ENCODE data around the gene ADCY6.

The ADCY6 gene

GRCh38 chr12:48831257-48831656 lies 42.4 kb upstream of the ADCY6 start:
- no peak for DNase-seq (ENCODE audit: low read depth in 1 of 2, low spot score in 1 of 2)
- H3K27me3 ChIP-seq (ENCODE audit: insufficient read depth, poor library complexity, severe bottlenecking) = no peaks in the 10 kb centered on the region
- H3K27ac ChIP-seq (replicated peaks) = no peak overlapping the region
- TF ChIP-seq GABPA (IDR thresholded peaks at IDR 0.05; ENCODE audit: low read depth) = no peak
- H3K4me3 ChIP-seq (replicated peaks; ENCODE audit: insufficient read depth, low read length) = no peak overlapping the region

DNA sequence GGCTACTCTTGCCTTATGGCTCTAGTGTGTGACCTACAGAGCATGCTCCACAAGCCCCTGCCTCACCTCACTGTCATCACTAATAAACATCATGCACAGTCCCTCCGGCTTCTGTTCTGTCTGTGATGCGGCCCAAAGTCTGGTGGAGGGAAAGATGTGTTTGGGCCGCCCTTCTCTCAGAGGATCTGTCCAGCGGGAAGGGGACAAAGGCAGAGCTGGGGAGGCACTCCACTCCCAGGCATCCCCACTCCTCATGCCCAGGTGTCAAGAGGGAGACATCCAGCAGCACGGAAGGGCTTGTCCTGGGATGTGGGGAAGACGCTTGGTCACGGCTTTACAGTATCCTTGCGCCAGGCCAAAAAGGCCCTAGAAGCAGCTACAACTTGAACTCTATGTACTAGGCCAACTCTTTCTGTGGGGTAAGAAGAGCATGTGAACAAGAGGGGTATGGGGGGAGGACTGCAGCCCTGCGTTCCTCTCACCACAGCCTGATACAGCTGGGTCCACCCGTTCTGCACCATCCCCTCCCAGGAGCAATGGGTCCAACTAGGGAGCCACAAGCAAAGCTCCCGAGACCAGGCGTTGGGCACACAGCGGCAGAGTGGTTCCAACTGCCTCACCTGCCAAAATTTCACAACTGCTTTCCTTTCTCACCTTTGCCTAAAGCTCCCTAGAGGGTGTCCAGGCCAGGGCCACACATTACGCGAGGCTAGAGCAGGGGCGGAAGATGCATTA lies 40.1 kb upstream of the ADCY6 start:
- no peak for DNase-seq (ENCODE audit: low read depth in 1 of 2, low spot score in 1 of 2)
- Histone ChIP-seq H3K4me3 (replicated peaks; ENCODE audit: insufficient read depth, low read length) (no peak overlapping the region), H3K27ac (replicated peaks) (no peak overlapping the region), H3K27me3 (ENCODE audit: insufficient read depth, poor library complexity, severe bottlenecking) (no peaks in the 10 kb centered on the region)
- TF ChIP-seq POLR2AphosphoS5 (IDR thresholded peaks at IDR 0.05; ENCODE audit: low read depth) = peak; percentile 16; the same call in 1 of the 2 replicates
- TF ChIP-seq, protein P1, sequence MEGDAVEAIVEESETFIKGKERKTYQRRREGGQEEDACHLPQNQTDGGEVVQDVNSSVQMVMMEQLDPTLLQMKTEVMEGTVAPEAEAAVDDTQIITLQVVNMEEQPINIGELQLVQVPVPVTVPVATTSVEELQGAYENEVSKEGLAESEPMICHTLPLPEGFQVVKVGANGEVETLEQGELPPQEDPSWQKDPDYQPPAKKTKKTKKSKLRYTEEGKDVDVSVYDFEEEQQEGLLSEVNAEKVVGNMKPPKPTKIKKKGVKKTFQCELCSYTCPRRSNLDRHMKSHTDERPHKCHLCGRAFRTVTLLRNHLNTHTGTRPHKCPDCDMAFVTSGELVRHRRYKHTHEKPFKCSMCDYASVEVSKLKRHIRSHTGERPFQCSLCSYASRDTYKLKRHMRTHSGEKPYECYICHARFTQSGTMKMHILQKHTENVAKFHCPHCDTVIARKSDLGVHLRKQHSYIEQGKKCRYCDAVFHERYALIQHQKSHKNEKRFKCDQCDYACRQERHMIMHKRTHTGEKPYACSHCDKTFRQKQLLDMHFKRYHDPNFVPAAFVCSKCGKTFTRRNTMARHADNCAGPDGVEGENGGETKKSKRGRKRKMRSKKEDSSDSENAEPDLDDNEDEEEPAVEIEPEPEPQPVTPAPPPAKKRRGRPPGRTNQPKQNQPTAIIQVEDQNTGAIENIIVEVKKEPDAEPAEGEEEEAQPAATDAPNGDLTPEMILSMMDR (IDR thresholded peaks at IDR 0.05; ENCODE audit: insufficient read depth, low read length) = no peak
- no peak for TF ChIP-seq SPI1 (IDR thresholded peaks at IDR 0.05; ENCODE audit: borderline replicate concordance, low read depth)
- TF ChIP-seq, protein P2, sequence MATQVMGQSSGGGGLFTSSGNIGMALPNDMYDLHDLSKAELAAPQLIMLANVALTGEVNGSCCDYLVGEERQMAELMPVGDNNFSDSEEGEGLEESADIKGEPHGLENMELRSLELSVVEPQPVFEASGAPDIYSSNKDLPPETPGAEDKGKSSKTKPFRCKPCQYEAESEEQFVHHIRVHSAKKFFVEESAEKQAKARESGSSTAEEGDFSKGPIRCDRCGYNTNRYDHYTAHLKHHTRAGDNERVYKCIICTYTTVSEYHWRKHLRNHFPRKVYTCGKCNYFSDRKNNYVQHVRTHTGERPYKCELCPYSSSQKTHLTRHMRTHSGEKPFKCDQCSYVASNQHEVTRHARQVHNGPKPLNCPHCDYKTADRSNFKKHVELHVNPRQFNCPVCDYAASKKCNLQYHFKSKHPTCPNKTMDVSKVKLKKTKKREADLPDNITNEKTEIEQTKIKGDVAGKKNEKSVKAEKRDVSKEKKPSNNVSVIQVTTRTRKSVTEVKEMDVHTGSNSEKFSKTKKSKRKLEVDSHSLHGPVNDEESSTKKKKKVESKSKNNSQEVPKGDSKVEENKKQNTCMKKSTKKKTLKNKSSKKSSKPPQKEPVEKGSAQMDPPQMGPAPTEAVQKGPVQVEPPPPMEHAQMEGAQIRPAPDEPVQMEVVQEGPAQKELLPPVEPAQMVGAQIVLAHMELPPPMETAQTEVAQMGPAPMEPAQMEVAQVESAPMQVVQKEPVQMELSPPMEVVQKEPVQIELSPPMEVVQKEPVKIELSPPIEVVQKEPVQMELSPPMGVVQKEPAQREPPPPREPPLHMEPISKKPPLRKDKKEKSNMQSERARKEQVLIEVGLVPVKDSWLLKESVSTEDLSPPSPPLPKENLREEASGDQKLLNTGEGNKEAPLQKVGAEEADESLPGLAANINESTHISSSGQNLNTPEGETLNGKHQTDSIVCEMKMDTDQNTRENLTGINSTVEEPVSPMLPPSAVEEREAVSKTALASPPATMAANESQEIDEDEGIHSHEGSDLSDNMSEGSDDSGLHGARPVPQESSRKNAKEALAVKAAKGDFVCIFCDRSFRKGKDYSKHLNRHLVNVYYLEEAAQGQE (IDR thresholded peaks at IDR 0.05; ENCODE audit: insufficient replicate concordance, low read depth) = no peak
- TF ChIP-seq GABPA (IDR thresholded peaks at IDR 0.05; ENCODE audit: low read depth) = no peak

GRCh38 chr12:48828293-48828692 lies 39.4 kb upstream of the ADCY6 start:
- no peak for TF ChIP-seq POLR2AphosphoS5 (IDR thresholded peaks at IDR 0.05; ENCODE audit: low read depth)
- no peak for TF ChIP-seq GABPA (IDR thresholded peaks at IDR 0.05; ENCODE audit: low read depth)
- TF ChIP-seq SPI1 (IDR thresholded peaks at IDR 0.05; ENCODE audit: borderline replicate concordance, low read depth) = no peak
- TF ChIP-seq, protein P2 (IDR thresholded peaks at IDR 0.05; ENCODE audit: insufficient replicate concordance, low read depth) = no peak
- TF ChIP-seq, protein P1 (IDR thresholded peaks at IDR 0.05; ENCODE audit: insufficient read depth, low read length) = no peak
- Histone ChIP-seq H3K4me3 (replicated peaks; ENCODE audit: insufficient read depth, low read length) (no peak overlapping the region), H3K27ac (replicated peaks) (no peak overlapping the region), H3K27me3 (ENCODE audit: insufficient read depth, poor library complexity, severe bottlenecking) (no peaks in the 10 kb centered on the region)
- no peak for DNase-seq (ENCODE audit: low read depth in 1 of 2, low spot score in 1 of 2)

DNA sequence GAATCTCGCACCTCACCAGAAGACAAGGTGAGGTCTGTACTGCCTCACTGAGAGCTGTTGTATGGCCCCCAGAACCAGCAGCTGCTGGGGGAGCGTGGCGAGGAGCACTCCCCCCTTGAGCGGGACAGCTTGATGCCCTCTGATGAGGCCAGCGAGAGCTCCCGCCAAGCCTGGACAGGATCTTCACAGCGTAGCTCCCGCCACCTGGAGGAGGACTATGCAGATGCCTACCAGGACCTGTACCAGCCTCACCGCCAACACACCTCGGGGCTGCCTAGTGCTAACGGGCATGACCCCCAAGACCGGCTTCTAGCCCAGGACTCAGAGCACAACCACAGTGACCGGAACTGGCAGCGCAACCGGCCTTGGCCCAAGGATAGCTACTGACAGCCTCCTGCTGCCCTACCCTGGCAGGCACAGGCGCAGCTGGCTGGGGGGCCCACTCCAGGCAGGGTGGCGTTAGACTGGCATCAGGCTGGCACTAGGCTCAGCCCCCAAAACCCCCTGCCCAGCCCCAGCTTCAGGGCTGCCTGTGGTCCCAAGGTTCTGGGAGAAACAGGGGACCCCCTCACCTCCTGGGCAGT lies 38.7 kb upstream of the ADCY6 start:
- no peak overlapping the region for H3K4me3 ChIP-seq (replicated peaks; ENCODE audit: insufficient read depth, low read length)
- DNase-seq (ENCODE audit: low read depth in 1 of 2, low spot score in 1 of 2) = no peak
- H3K27me3 ChIP-seq (ENCODE audit: insufficient read depth, poor library complexity, severe bottlenecking) = peaks cover 2% of the 10 kb centered on the region
- TF ChIP-seq GABPA (IDR thresholded peaks at IDR 0.05; ENCODE audit: low read depth) = no peak
- TF ChIP-seq SPI1 (IDR thresholded peaks at IDR 0.05; ENCODE audit: borderline replicate concordance, low read depth) = no peak
- TF ChIP-seq, protein P2 (IDR thresholded peaks at IDR 0.05; ENCODE audit: insufficient replicate concordance, low read depth) = no peak
- no peak for TF ChIP-seq POLR2AphosphoS5 (IDR thresholded peaks at IDR 0.05; ENCODE audit: low read depth)
- TF ChIP-seq, protein P1 (IDR thresholded peaks at IDR 0.05; ENCODE audit: insufficient read depth, low read length) = no peak
- no peak overlapping the region for H3K27ac ChIP-seq (replicated peaks)

All from HL-60 (cell line).